ENCODE results near the gene CFAP107.

CFAP107 gene

DNA sequence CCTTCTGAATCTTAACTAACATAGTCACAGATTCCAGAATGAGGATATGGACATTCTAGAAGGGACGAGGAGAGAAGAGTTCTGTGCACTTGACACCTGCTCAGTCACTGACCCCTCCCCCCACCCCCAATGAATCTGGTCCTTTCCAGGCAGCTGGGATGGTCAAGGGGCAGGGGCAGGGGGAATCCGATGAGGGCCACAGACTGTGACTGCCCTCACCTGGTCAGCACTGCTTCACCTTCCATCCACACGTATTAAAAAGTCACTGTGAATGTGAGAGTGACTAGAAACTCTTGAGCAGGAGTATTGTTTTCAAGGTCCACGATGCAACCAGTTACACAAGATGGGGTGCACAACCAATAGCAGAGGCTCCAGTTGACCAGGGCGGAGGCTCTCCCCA, 18.0 kb downstream of the CFAP107 start:
- TF ChIP-seq, protein P1, sequence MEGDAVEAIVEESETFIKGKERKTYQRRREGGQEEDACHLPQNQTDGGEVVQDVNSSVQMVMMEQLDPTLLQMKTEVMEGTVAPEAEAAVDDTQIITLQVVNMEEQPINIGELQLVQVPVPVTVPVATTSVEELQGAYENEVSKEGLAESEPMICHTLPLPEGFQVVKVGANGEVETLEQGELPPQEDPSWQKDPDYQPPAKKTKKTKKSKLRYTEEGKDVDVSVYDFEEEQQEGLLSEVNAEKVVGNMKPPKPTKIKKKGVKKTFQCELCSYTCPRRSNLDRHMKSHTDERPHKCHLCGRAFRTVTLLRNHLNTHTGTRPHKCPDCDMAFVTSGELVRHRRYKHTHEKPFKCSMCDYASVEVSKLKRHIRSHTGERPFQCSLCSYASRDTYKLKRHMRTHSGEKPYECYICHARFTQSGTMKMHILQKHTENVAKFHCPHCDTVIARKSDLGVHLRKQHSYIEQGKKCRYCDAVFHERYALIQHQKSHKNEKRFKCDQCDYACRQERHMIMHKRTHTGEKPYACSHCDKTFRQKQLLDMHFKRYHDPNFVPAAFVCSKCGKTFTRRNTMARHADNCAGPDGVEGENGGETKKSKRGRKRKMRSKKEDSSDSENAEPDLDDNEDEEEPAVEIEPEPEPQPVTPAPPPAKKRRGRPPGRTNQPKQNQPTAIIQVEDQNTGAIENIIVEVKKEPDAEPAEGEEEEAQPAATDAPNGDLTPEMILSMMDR (IDR thresholded peaks at IDR 0.05; ENCODE audit: low read depth, low read length) = no peak
- H3K4me3 ChIP-seq (replicated peaks in 1 of 2; ENCODE audit: low read depth in 2 of 2, low read length in 2 of 2) = no peak overlapping the region

DNA sequence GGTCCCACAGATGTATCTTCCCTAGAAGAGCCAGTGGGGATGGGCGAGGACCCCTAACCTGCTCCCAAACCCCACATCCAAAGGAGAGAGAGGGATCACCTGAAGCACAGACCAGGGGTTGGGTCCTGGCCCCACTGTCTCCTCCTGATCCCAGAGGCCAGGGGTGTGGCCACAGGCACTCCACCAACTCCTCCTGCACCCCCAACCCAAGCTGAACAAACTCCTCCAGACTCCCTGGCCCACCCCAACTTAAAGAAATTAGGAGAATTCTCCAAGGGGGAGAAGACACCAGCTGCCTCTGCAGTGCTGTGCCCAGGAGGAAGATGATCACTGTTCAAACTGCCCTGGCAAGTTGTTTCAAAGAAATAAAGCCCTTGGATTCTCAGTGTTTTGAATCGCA, 23.0 kb downstream of the CFAP107 start:
- TF ChIP-seq, protein P1 (IDR thresholded peaks at IDR 0.05; ENCODE audit: low read depth, low read length) = no peak
- DNase-seq (ENCODE audit: low read depth in 2 of 2) = no peak
- no peak overlapping the region for H3K4me3 ChIP-seq (replicated peaks in 1 of 2; ENCODE audit: low read depth in 2 of 2, low read length in 2 of 2)

More for the DNA sequence above, 18.0 kb downstream of the CFAP107 start:
- no peak for DNase-seq (ENCODE audit: low read depth in 2 of 2)

DNA sequence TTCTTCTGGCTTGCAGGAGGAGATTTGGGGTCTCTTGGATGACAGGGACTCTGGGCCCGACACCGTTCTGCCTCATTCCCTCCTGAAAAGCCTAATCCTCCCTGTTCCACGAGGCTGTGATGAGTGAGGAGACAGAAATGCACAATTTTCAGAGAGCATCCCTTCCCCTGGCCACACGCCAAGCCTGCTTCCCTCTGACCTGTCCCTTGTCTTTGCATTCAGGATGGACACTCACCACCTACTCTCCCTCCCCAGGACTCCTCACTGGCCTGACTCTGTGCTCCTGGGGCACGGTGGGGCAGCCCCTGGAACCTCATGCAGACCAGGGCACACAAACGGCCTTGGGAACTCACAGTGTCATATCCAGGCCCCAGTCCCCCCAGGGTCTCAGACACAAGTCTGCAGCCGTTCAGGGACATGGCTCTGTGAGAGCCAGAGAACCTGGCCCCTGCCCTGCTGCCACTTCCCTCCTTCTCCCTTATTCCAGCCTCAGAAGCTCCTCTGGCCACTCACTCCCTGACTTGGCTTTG, 24.0 kb downstream of the CFAP107 start:
- no peak overlapping the region for H3K4me3 ChIP-seq (replicated peaks in 1 of 2; ENCODE audit: low read depth in 2 of 2, low read length in 2 of 2)
- TF ChIP-seq, protein P1 (IDR thresholded peaks at IDR 0.05; ENCODE audit: low read depth, low read length) = no peak
- DNase-seq (ENCODE audit: low read depth in 2 of 2) = no peak

DNA sequence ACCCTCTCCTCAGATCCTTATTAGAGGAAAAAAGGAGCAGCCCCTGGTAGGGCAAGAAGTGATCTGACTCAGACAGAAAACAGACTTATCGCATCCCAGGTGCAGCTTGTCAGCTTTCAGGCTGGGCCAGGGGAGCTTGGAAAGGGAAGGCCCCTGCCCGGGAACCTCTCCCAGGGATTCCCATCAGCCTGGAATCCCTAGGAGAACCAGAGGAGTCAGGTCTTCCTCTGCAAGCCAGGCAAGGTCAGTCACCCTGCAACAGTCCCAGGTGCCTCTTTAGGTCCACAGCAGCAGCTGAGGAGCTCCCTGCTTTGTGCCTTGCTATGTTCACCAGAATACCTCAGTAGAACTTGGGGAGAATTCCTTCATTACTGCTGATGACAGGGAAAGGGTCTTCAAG, 24.6 kb downstream of the CFAP107 start:
- TF ChIP-seq, protein P1 (IDR thresholded peaks at IDR 0.05; ENCODE audit: low read depth, low read length) = no peak
- H3K4me3 ChIP-seq (replicated peaks in 1 of 2; ENCODE audit: low read depth in 2 of 2, low read length in 2 of 2) = no peak overlapping the region
- DNase-seq (ENCODE audit: low read depth in 2 of 2) = no peak

DNA sequence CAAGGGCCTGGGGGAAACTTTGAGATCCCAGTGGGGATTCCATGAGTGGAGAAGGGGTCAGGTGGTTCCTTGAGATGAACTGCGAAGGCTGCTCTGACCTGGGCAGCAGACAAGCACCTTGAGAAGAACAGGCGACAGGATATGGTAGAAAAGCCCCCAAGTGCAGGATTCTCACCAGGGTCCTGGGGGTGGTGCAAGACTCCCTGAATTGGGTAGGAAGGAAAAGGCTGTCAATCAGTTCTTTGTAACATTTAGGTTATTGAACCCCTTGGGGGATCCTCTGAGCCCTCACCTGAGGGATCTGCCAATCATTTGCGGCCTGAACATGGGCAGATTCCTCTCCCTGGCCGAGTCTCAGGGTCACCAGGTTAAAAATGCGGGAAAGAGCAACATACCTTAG, 25.2 kb downstream of the CFAP107 start:
- TF ChIP-seq, protein P1 (IDR thresholded peaks at IDR 0.05; ENCODE audit: low read depth, low read length) = no peak
- no peak overlapping the region for H3K4me3 ChIP-seq (replicated peaks in 1 of 2; ENCODE audit: low read depth in 2 of 2, low read length in 2 of 2)
- no peak for DNase-seq (ENCODE audit: low read depth in 2 of 2)

DNA sequence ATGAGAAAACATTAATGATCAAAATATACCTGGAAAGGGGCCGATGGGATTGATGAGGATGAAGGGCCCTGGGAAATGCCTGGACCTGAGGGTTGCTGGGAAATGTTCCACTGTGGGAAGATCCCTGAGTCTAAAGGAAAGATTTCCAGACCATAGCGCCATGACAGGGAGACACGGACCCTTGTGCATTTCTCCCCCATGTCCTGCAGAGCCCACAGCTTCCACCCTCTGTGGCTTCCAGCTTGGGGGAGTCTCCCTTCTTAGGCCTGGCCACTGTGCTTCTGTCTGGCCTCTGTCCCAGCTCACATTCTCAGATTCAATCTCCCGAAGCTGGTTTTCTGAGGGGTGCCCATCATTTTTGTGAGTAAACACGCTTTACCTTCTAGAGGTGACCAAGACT, 26.5 kb downstream of the CFAP107 start:
- DNase-seq (ENCODE audit: low read depth in 2 of 2) = no peak
- no peak overlapping the region for H3K4me3 ChIP-seq (replicated peaks in 1 of 2; ENCODE audit: low read depth in 2 of 2, low read length in 2 of 2)
- TF ChIP-seq, protein P1 (IDR thresholded peaks at IDR 0.05; ENCODE audit: low read depth, low read length) = no peak

DNA sequence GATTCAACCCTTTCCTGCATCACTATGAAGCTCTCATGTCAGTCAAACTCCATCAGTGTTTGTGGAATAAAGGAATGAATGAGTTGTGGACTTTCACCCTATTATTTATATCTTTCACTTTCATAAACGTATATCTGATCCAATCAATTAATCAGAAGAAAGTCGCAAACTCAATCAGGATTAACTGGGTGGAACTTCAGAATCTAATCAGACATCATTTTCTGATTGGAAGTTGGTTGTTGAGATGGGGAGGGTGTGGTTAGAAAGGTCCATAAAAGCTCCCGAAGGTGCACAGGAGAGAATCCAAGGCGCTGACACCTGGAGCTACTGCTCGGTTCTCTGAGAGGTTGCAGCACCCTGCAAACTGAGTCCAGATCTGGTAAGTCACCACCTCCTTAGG, 27.4 kb downstream of the CFAP107 start, which contains the start of gene PRAMEF12:
PRAMEF12 (plus strand) TSS at position 301 of the 400 bp plus-strand sequence. CDS start 1,130 bp downstream, outside the sequence.
- TF ChIP-seq, protein P1 (IDR thresholded peaks at IDR 0.05; ENCODE audit: low read depth, low read length) = no peak
- no peak within 1 kb of the TSS for H3K4me3 ChIP-seq (replicated peaks in 1 of 2; ENCODE audit: low read depth in 2 of 2, low read length in 2 of 2)
- no peak for DNase-seq (ENCODE audit: low read depth in 2 of 2)

All from cardiac fibroblast (primary cell).